Measurements from ENCODE around the gene MIB2. TPM values are rescaled to one million over a fixed set of nuclear protein-coding genes. Genes with fewer than 3 reads are reported as not detected.

Gene MIB2
- total RNA-seq, 1 experiment from 2014 or later: 38.7 TPM

GRCh38 chr1:1625404-1625775 lies 10.1 kb downstream of the MIB2 start:
- Histone ChIP-seq H3K27ac (ENCODE audit: low read depth, low read length, poor library complexity, severe bottlenecking) (no peak overlapping the region), H3K4me3 (ENCODE audit: low read depth, low read length, poor library complexity, severe bottlenecking) (no peak overlapping the region), H3K9me3 (ENCODE audit: low read depth, low read length, poor library complexity, severe bottlenecking) (no peaks in the 10 kb centered on the region), H3K27me3 (replicated peaks; ENCODE audit: insufficient read depth, low read depth, low read length, poor library complexity) (peaks cover 1% of the 10 kb centered on the region), H3K36me3 (ENCODE audit: insufficient read depth, low read length, poor library complexity, severe bottlenecking) (no peaks in the 10 kb centered on the region), H3K4me1 (ENCODE audit: insufficient read depth, low read length, poor library complexity, severe bottlenecking) (peaks cover 4% of the 10 kb centered on the region)
- no peak for TF ChIP-seq CTCF (conservative IDR thresholded peaks at IDR 0.05; ENCODE audit: low read depth, low read length)
- TF ChIP-seq EZH2 (IDR thresholded peaks at IDR 0.05; ENCODE audit: borderline replicate concordance, low read depth, low read length, poor library complexity, severe bottlenecking): no peak
- ChIA-PET CTCF (no interaction called here), POLR2A (ENCODE audit: low non-redundant PET) (no interaction called here)
- no TSS peak for BruUV-seq (replicated peaks)
- intact Hi-C loops (cut with micrococcal nuclease; ENCODE audit: unreplicated experiment): no loop called here
- DNase-seq (ENCODE audit: low spot score): no peak

GRCh38 chr1:1625824-1626206 lies 10.5 kb downstream of the MIB2 start:
- peaks cover 8% of the 10 kb centered on the region for H3K4me1 ChIP-seq (ENCODE audit: insufficient read depth, low read length, poor library complexity, severe bottlenecking)
- H3K9me3 ChIP-seq (ENCODE audit: low read depth, low read length, poor library complexity, severe bottlenecking): no peaks in the 10 kb centered on the region
- no peak for DNase-seq (ENCODE audit: low spot score)
- intact Hi-C loops (cut with micrococcal nuclease; ENCODE audit: unreplicated experiment): no loop called here
- ChIA-PET CTCF (no interaction called here), POLR2A (ENCODE audit: low non-redundant PET) (no interaction called here)
- no peak overlapping the region for H3K4me3 ChIP-seq (ENCODE audit: low read depth, low read length, poor library complexity, severe bottlenecking)
- H3K36me3 ChIP-seq (ENCODE audit: insufficient read depth, low read length, poor library complexity, severe bottlenecking): no peaks in the 10 kb centered on the region
- H3K27me3 ChIP-seq (replicated peaks; ENCODE audit: insufficient read depth, low read depth, low read length, poor library complexity): peaks cover 6% of the 10 kb centered on the region
- BruUV-seq (replicated peaks): no TSS peak
- no peak overlapping the region for H3K27ac ChIP-seq (ENCODE audit: low read depth, low read length, poor library complexity, severe bottlenecking)
- no peak for TF ChIP-seq EZH2 (IDR thresholded peaks at IDR 0.05; ENCODE audit: borderline replicate concordance, low read depth, low read length, poor library complexity, severe bottlenecking)
- no peak for TF ChIP-seq CTCF (conservative IDR thresholded peaks at IDR 0.05; ENCODE audit: low read depth, low read length)

- POLR2A ChIA-PET (ENCODE audit: low non-redundant PET): no interaction called here
- intact Hi-C loops (cut with micrococcal nuclease; ENCODE audit: unreplicated experiment): no loop called here
- TF ChIP-seq CTCF (conservative IDR thresholded peaks at IDR 0.05; ENCODE audit: low read depth, low read length): no peak
- TF ChIP-seq EZH2 (IDR thresholded peaks at IDR 0.05; ENCODE audit: borderline replicate concordance, low read depth, low read length, poor library complexity, severe bottlenecking): no peak
- Histone ChIP-seq H3K4me1 (ENCODE audit: insufficient read depth, low read length, poor library complexity, severe bottlenecking) (peaks cover 9% of the 10 kb centered on the region), H3K36me3 (ENCODE audit: insufficient read depth, low read length, poor library complexity, severe bottlenecking) (no peaks in the 10 kb centered on the region), H3K9me3 (ENCODE audit: low read depth, low read length, poor library complexity, severe bottlenecking) (no peaks in the 10 kb centered on the region), H3K27me3 (replicated peaks; ENCODE audit: insufficient read depth, low read depth, low read length, poor library complexity) (peaks cover 11% of the 10 kb centered on the region), H3K27ac (ENCODE audit: low read depth, low read length, poor library complexity, severe bottlenecking) (no peak overlapping the region), H3K4me3 (ENCODE audit: low read depth, low read length, poor library complexity, severe bottlenecking) (no peak overlapping the region)
- no TSS peak for BruUV-seq (replicated peaks)
- DNase-seq (ENCODE audit: low spot score): no peak
- CTCF ChIA-PET: no interaction called here
Measured at GRCh38 chr1:1626207-1627141, 11.2 kb downstream of the MIB2 start.
